Stimulated activated CD8-positive, alpha-beta memory T cell treated with anti-CD3 and anti-CD28 coated beads, Interleukin-15, amount 100 ng/mL, for 4 hours (primary cell): ENCODE data around the gene AMPH.

ENCODE experiments used
- DNase-seq, 2 donors: peaks; one replicate each; pipeline ENCODE4 v3.0.0-alpha.2; 2020; ENCODE audit warnings: low read depth in 2 of 2

Gene AMPH

GRCh38 chr7:38462819-38463218 lies 168.4 kb downstream of the AMPH start:
- DNase-seq = no peak

GRCh38 chr7:38461887-38462286 lies 169.3 kb downstream of the AMPH start:
- no peak for DNase-seq

- no peak for DNase-seq
Measured at GRCh38 chr7:38453826-38454225, 177.3 kb downstream of the AMPH start.

DNA sequence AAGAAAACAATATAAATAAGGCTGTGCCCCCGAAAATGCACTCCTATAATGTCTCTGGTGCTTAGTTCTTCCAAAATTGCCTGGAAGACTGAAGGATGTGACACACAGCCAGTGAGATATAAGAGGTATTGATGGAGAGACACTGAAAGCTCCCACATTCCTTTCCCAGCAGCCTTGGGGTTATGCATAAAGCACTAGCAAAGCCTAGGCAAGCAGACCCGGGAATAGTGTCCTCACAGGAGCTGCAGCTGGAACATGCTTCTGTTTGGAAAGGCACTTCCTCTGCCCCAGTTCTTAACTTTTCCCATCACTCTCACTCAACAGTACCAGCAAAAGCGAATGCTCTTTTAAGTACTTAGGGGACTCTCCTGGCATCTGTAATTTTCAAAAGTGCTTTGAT lies 178.0 kb downstream of the AMPH start:
- DNase-seq = no peak

GRCh38 chr7:38452681-38453108 lies 178.5 kb downstream of the AMPH start:
- DNase-seq = no peak

DNA sequence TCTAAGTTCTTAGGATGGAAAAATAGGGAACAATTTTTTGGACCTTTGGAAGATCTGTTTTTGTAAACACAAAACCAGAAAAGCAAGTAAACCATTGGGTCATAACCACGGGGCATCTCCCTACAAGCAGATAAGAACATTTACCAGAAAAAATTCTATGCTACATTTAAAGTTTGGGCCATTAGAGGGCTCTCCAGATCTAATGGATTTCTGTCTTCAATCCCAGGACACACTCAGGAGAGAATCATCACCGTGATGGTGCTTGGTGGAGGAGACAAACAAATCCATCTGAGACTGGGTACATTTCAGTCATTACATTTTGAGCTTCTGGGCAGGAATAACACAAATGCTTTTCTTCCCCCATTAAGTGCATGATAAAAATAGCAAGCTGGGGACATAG lies 179.3 kb downstream of the AMPH start:
- no peak for DNase-seq

- DNase-seq = no peak
Measured at GRCh38 chr7:38448584-38449234, 182.5 kb downstream of the AMPH start.

DNA sequence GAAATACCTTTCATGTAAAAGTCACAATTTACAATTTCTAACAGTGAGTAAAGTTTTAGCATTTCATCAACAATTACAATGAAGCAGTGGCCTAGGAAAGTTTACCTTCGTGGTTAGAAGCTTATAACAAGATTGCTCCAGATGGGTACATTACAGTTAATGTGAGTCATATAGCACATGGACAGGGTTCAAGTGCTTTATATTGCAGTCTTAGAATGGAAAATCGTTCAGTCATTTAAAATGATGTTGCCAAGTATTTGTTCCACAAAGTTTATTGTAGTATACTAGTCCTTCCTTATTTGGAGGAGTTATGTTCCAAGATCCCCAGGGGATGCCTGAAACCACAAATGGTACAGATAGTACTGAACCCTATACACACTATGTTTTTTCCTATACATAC lies 183.1 kb downstream of the AMPH start:
- DNase-seq = no peak

DNA sequence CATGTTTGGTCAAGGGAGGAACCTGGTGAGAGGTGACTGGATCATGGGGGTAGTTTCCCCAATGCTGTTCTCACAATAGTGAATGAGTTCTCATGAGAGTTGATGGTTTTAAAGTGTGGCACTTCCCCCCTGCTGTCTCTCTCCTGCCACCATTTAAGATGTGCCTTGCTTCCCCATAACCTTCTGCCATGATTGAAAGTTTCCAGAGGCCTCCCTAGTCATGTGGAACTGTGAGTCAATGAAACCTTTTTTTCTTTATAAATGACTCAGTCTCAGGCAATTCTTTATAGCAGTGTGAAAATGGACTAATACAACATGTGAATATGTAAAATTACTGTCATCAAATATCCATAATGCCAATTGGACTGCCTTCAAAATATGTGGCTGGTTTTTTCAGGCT lies 192.2 kb downstream of the AMPH start:
- no peak for DNase-seq

GRCh38 chr7:38432671-38433070 lies 198.5 kb downstream of the AMPH start:
- no peak for DNase-seq

GRCh38 chr7:38432080-38432479 lies 199.1 kb downstream of the AMPH start:
- DNase-seq = no peak

DNA sequence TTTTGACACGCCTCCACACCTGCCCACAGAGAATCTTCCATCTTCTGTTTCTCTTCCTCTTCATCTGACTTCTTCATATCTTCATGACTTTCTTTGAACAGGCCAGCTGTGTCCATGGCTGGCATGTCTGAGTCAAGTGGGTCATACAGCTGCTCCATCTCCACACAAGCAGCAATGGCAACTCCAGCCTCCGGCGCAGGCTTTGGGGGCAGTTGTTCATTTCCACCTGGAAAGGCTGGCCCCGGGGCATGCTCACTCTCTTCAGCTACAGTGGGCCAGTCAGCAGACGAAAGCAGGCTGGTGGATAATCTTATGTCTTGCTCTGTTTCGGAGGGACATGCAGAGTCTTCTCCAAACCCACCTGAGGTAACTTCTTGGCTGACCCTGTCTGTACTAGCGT lies 202.1 kb downstream of the AMPH start:
- no peak for DNase-seq

DNA sequence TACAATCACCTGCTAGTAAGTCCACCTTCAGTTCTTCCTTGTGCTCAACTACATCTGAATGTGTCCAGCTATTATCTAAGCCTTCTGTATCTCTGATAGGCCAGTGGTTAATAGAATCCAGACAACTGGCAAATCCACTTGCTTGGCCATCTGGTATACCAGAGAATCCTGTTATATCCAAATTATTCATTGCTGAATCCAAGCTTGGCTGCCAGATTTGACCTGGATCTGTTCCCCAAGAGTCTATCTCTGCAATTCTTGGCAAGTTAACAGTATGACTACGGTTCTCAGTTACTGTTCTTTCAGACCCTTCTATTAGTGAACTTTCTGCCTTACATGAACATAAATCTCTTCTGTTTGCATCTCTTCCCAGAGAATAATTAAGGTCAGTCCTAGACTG lies 203.1 kb downstream of the AMPH start:
- no peak for DNase-seq

DNA sequence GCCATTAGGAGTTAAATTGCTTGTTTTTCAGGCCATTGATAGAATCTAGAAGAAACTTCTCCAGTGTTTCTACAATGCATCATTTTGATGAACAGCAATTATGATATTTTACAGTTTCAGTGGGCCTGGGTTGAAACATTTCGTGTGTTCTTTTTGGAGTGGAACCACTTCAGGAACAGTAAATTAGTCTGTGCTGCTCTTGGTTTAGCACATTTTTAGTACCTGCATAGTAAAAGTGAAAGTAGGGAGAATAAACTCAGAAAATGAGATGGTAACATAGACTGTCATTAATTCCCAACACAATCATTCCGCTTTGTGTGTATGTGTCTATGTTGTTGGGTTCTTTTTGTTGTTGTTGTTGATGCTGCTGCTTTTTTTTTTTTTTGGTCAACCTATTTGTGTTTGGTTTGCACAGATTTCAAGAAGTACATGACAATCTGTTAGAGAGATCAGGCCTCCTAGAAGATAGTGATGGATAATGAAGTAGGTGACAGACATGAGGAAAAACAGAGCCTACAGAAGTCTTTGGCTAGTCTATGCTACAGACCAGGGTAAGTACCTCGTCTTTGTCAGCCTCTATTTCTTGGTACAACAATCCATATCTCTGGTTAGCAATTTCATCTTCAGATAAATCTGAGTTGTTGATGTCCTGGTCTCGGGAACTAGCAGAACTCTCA lies 203.8 kb downstream of the AMPH start:
- DNase-seq = no peak

DNA sequence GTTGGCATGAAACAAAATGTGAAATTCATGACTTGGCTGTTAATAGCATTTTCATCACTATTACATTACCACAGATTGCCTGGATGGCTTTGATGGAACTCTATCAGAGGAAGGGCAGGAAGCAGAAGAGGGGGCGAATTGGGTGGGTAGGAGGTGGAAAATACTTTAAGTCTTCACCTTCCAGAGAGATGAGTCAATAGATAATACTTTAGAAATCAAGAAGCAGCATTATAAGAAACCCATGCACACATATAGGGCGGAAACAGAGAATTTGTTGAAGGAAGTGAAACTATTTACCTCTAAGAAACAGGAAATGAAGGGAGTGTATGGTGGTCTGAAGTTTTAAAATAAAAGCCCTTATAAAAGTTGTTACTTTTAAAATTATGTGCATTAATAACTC lies 205.7 kb downstream of the AMPH start:
- DNase-seq = peak in 1 of 2 donors; percentile 10

- no peak for DNase-seq
Measured at GRCh38 chr7:38424750-38425463, 206.3 kb downstream of the AMPH start.

DNA sequence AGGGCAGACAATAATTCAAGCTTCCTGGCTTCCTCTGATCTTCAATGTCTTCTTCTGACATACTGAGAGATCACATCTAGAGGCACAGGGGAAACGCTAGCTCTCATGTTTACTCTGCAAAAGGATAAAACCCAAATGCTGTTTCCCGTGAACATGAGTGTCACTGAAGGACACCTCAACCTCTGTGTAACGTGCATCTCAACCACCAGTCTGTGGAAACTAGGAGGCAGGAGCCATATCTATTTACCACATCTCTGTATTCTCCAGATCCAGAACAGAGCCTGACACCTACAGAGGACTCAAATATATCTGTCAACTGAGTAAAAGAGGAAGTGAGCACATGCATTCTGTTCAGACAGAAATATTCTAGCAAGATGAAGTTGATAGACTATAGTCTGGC lies 217.4 kb downstream of the AMPH start:
- no peak for DNase-seq

DNA sequence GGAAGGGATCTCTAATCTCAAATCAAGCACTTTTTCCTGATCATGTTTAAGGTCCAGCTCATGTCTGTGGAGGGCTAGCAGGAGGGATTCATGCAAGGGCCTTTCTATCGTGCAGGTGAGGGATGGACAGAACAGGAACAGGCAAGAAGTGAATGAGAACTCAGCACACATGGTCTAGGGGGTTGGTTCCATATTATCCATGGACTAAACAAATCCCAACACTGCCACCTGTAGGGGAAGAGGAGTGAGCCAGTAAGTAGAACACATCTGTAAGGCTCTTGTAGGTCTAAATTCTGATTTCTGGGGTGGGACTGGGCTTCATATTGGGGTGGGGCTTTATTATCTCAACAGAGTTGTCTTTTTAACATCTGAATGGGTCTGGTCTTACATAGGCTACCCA lies 219.8 kb downstream of the AMPH start:
- no peak for DNase-seq

- no peak for DNase-seq
Measured at GRCh38 chr7:38410056-38410455, 221.1 kb downstream of the AMPH start.

DNA sequence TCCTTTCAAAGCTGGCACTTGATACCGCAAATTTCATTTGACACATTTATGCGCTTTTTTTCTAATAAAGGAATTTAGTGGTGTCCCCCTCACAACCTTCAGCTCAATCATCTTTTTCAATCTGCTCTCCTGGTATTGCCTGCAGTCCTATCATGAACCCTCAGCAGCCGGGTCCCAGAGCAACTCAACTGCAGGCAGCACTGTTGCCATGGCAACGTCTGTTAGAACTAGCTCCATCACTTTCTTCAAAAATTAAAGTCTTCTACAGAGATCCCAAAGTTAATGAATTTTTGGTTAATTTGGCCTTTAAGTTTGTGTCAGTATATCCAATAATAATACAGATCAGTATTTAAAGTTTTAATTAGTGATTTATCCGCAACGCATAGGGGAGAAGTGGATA lies 221.6 kb downstream of the AMPH start:
- DNase-seq = no peak

DNA sequence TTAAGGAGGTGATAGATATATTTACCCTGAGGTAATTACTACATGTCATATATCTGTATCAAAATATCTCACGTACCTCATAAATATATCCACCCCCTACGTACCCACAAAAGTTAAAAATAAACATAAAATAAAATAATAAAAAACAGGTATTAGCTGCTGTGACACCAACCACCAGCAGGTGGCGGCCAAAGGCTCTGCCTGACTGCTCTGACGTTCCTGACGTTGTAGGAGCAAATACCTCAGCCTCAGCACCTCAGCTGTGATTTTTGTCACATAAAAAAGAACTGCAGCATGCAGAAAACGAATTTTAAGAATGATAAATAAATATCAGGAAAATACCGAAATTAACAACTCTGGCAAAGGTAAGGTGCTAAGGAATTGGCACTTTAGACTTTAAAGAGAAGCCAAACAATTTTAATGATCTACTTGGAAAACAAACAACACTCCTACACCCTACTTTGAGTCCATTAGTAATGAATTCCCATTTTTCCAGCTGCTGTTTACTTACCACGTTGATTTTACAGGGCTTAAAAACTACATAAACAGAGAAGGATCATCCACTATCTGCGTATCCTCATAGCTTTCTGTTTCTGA lies 232.3 kb downstream of the AMPH start:
- DNase-seq = peak in 1 of 2 donors; percentile 2

DNA sequence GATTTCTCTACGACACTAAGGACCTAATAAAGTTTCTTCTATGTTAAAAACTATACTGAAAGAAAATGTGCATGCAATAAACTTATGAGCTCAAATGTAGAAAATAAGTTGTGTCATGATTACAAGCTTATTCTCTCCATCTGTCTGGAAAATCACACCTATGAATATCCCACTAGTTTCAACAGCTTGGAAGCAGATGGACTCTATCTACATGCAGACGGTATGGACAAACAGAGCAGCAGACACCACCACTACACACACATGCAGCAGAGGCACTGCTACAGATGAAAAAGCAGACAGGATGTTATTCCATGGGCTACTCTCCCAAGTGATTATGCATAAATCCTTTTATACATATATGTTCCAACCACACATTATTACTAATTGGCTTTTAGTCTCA lies 234.3 kb downstream of the AMPH start:
- DNase-seq = no peak
